ENCODE results near the gene ROBO3. TPM values are rescaled to one million over a fixed set of nuclear protein-coding genes. Genes with fewer than 3 reads are reported as not detected.

ROBO3 gene
- total RNA-seq, 4 donors from 2014 or later, result 6.7 to 19.8 (median 10.1) TPM

GRCh38 chr11:124893781-124894401, 28.7 kb downstream of the ROBO3 start:
- peaks cover 0 to 18% of the 10 kb centered on the region in 2 donors for H3K4me1 ChIP-seq
- no peak for TF ChIP-seq POLR2A (IDR thresholded peaks at IDR 0.05)
- TF ChIP-seq, protein P1, sequence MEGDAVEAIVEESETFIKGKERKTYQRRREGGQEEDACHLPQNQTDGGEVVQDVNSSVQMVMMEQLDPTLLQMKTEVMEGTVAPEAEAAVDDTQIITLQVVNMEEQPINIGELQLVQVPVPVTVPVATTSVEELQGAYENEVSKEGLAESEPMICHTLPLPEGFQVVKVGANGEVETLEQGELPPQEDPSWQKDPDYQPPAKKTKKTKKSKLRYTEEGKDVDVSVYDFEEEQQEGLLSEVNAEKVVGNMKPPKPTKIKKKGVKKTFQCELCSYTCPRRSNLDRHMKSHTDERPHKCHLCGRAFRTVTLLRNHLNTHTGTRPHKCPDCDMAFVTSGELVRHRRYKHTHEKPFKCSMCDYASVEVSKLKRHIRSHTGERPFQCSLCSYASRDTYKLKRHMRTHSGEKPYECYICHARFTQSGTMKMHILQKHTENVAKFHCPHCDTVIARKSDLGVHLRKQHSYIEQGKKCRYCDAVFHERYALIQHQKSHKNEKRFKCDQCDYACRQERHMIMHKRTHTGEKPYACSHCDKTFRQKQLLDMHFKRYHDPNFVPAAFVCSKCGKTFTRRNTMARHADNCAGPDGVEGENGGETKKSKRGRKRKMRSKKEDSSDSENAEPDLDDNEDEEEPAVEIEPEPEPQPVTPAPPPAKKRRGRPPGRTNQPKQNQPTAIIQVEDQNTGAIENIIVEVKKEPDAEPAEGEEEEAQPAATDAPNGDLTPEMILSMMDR (IDR thresholded peaks at IDR 0.05), result no peak
- no peak overlapping the region for H3K4me3 ChIP-seq (replicated peaks in 1 of 3)
- WGBS, 2 donors, result 81 to 90% methylated on average over 9 to 14 of the region's 14 CpGs
- H3K27ac ChIP-seq, result peak overlapping the region in 1 of 3 donors; percentile 6
- H3K36me3 ChIP-seq, result no peaks in the 10 kb centered on the region
- intact Hi-C loops (cut with DNase I), result no loop called here
- DNase-seq, result no peak
- no peaks in the 10 kb centered on the region for H3K9me3 ChIP-seq
- H3K27me3 ChIP-seq, result no peaks in the 10 kb centered on the region

GRCh38 chr11:124894606-124895430, 29.6 kb downstream of the ROBO3 start:
- 73 to 86% methylated on average over 4 of the region's 4 CpGs for WGBS, 2 donors
- no peak for DNase-seq
- Histone ChIP-seq H3K36me3 (no peaks in the 10 kb centered on the region), H3K4me1 (peaks cover 0 to 25% of the 10 kb centered on the region in 2 donors), H3K27ac (peak overlapping the region in 2 of 3 donors; percentile 67 to 80), H3K27me3 (no peaks in the 10 kb centered on the region), H3K9me3 (no peaks in the 10 kb centered on the region), H3K4me3 (replicated peaks in 1 of 3) (no peak overlapping the region)
- intact Hi-C loops (cut with DNase I), result no loop called here
- TF ChIP-seq, protein P1 (IDR thresholded peaks at IDR 0.05), result no peak
- no peak for TF ChIP-seq POLR2A (IDR thresholded peaks at IDR 0.05)

DNA sequence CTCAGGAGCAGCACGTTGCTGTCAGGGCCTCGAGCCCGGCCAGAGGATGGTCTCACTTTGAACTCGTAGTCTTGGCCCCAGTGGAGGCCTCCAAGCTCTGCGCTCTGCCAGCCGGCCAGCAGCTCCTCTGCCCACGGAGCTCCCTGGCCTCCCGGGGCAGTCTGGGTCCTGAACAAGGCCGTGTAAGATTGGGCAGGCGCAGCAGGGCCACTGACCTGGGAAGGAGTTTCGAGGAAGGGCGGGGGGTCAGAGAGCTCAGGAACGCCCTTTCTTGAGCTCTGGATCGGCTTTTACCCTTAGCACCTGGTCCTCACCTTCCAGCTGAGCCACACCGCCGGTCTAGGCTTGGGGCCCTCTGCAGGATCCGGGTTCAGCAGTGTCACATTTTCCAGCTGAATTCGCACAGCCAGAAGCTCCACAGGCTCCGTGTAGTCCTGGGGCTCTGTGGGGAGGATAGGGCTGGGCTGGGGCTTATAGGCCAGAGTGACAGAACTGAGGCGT, 30.3 kb downstream of the ROBO3 start:
- 86 to 87% methylated on average over 7 to 20 of the region's 20 CpGs for WGBS, 2 donors
- no peak for TF ChIP-seq POLR2A (IDR thresholded peaks at IDR 0.05)
- TF ChIP-seq, protein P1 (IDR thresholded peaks at IDR 0.05), result no peak
- Histone ChIP-seq H3K36me3 (no peaks in the 10 kb centered on the region), H3K9me3 (no peaks in the 10 kb centered on the region), H3K27me3 (no peaks in the 10 kb centered on the region), H3K4me1 (peaks cover 0 to 27% of the 10 kb centered on the region in 2 donors), H3K27ac (peak overlapping the region in 2 of 3 donors; percentile 67 to 80), H3K4me3 (replicated peaks in 1 of 3) (no peak overlapping the region)
- no peak for DNase-seq
- intact Hi-C loops (cut with DNase I), result no loop called here

- no peaks in the 10 kb centered on the region for H3K27me3 ChIP-seq
- intact Hi-C loops (cut with DNase I), result no loop called here
- no peaks in the 10 kb centered on the region for H3K36me3 ChIP-seq
- H3K4me3 ChIP-seq (replicated peaks in 1 of 3), result peak overlapping the region in 1 of 3 donors; percentile 19
- no peaks in the 10 kb centered on the region for H3K9me3 ChIP-seq
- H3K4me1 ChIP-seq, result peaks cover 0 to 22% of the 10 kb centered on the region in 2 donors
- 78 to 81% methylated on average over 16 of the region's 16 CpGs for WGBS, 2 donors
- TF ChIP-seq POLR2A (IDR thresholded peaks at IDR 0.05), result no peak
- TF ChIP-seq, protein P1 (IDR thresholded peaks at IDR 0.05), result no peak
- peak overlapping the region; percentile 63 to 80 (median 67) for H3K27ac ChIP-seq
- no peak for DNase-seq
Observed at GRCh38 chr11:124896071-124896750, 31.0 kb downstream of the ROBO3 start.

Data from thyroid gland (tissue), 4 donors.